Neural cell (in vitro differentiated cells): ENCODE data around the gene PDE4D.

Experiments
- EP300 ChIP-seq: fragments of 450-650 bp; conservative IDR thresholded peaks from 2 replicates; pipeline ENCODE4 v1.6.1; 2014; ENCODE audit warnings: antibody characterized with exemption, mild to moderate bottlenecking, moderate library complexity; ENCODE audit not compliant: poor library complexity, severe bottlenecking
- MXI1 ChIP-seq: fragments of 450-650 bp; conservative IDR thresholded peaks from 2 replicates; pipeline ENCODE4 v1.6.1; 2014; ENCODE audit warnings: antibody characterized with exemption, mild to moderate bottlenecking; ENCODE audit not compliant: poor library complexity, severe bottlenecking
- SMC3 ChIP-seq: fragments of 450-650 bp; conservative IDR thresholded peaks from 2 replicates; pipeline ENCODE4 v1.6.1; 2014; ENCODE audit warnings: antibody characterized with exemption, mild to moderate bottlenecking, moderate library complexity; ENCODE audit not compliant: poor library complexity
- TAF1 ChIP-seq: IDR thresholded peaks from 2 replicates; pipeline ENCODE4 v1.6.1; 2012; ENCODE audit warnings: low read depth
- TF ChIP-seq, protein P1 (sequence below): fragments of 450-650 bp; IDR thresholded peaks from 2 replicates; pipeline ENCODE4 v1.5.1; 2014; ENCODE audit warnings: antibody characterized with exemption, mild to moderate bottlenecking, moderate library complexity; ENCODE audit not compliant: poor library complexity, severe bottlenecking

DNA sequence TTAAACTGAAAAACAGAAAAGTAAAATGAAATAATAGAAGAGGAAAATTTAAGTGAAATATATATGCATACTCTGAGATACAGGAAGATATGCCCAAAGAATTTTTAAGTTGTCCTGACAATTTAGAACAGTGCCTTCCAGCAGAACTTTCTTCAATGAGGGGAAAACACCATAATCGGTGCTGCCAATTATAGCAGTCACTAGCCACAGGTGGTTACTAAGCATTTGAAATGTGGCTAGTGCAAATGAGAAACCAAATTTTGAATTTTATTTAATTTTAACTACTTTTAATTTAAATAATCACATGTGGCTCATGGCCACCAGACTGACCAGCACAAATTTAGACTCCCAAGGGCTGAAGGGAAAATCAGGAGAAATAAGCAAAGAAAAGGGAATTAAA lies 900.1 kb downstream of the PDE4D start:
- TF ChIP-seq, protein P1, sequence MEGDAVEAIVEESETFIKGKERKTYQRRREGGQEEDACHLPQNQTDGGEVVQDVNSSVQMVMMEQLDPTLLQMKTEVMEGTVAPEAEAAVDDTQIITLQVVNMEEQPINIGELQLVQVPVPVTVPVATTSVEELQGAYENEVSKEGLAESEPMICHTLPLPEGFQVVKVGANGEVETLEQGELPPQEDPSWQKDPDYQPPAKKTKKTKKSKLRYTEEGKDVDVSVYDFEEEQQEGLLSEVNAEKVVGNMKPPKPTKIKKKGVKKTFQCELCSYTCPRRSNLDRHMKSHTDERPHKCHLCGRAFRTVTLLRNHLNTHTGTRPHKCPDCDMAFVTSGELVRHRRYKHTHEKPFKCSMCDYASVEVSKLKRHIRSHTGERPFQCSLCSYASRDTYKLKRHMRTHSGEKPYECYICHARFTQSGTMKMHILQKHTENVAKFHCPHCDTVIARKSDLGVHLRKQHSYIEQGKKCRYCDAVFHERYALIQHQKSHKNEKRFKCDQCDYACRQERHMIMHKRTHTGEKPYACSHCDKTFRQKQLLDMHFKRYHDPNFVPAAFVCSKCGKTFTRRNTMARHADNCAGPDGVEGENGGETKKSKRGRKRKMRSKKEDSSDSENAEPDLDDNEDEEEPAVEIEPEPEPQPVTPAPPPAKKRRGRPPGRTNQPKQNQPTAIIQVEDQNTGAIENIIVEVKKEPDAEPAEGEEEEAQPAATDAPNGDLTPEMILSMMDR, result no peak
- TF ChIP-seq EP300 (no peak), MXI1 (no peak), TAF1 (no peak), SMC3 (no peak)
